Thoracic aorta (tissue), 2 donors: ENCODE measurements around the gene DLX1. TPM values are rescaled to one million over a fixed set of nuclear protein-coding genes. Genes with fewer than 3 reads are reported as not detected.

Source experiments
- ATAC-seq: fragments of 150-250 bp; one replicate; pipeline ENCODE4 v1.8.0; 2017; ENCODE audit warnings: low read depth; ENCODE audit not compliant: insufficient number of reproducible peaks, low FRiP score
- DNase-seq: peaks from one replicate; pipeline ENCODE4 v3.0.0-alpha.2; 2020; ENCODE audit warnings: low spot score
- H3K27ac ChIP-seq, 2 donors: fragments of 200-600 bp; sonication (generic); 1 replicate in 1 of 2; 2 replicates in 1 of 2; pipeline ENCODE4 v1.5.1; 2016; ENCODE audit warnings: mild to moderate bottlenecking in 2 of 2, moderate library complexity in 2 of 2
- H3K27me3 ChIP-seq: fragments of 200-600 bp; sonication (generic); replicated peaks from 2 replicates; pipeline ENCODE4 v1.6.0; 2016; ENCODE audit warnings: mild to moderate bottlenecking; ENCODE audit not compliant: insufficient read depth
- H3K36me3 ChIP-seq: fragments of 200-600 bp; sonication (generic); one replicate; pipeline ENCODE4 v1.5.1; 2016
- H3K4me1 ChIP-seq, 2 donors: fragments of 200-600 bp; sonication (generic); 1 replicate in 1 of 2; 2 replicates in 1 of 2; pipeline versions ENCODE4 v1.5.1 to v1.6.0; 2016; ENCODE audit warnings: low read depth in 2 of 2, mild to moderate bottlenecking in 1 of 2; ENCODE audit not compliant: control insufficient read depth in 1 of 2
- H3K4me3 ChIP-seq: fragments of 200-600 bp; sonication (generic); 2 replicates; pipeline ENCODE4 v1.5.1; 2016; ENCODE audit warnings: mild to moderate bottlenecking
- H3K9me3 ChIP-seq: fragments of 200-600 bp; sonication (generic); 2 replicates; pipeline ENCODE4 v1.5.1; 2016
- CTCF ChIP-seq: fragments of 200-600 bp; sonication (generic); IDR thresholded peaks from one replicate; pipeline ENCODE4 v1.5.1; 2019; ENCODE audit warnings: antibody characterized with exemption
- total RNA-seq, 2 donors: library from RNA; depleted of rRNA; stranded (reverse); fragments of >200 nt; gene quantifications; one replicate each; pipeline versions ENCODE4 v1.1.0 to v1.2.3, GENCODE V29; 2016

Gene DLX1
- total RNA-seq, 2 donors from 2014 or later: 0.68 to 0.92 TPM

GRCh38 chr2:172129404-172129803 is 44.1 kb downstream of the DLX1 start:
- H3K36me3 ChIP-seq: no peaks in the 10 kb centered on the region
- H3K4me1 ChIP-seq: no peaks in the 10 kb centered on the region
- no peak overlapping the region for H3K27ac ChIP-seq
- no peak overlapping the region for H3K4me3 ChIP-seq
- DNase-seq: no peak
- no peaks in the 10 kb centered on the region for H3K27me3 ChIP-seq
- no peak for ATAC-seq
- TF ChIP-seq CTCF: no peak
- no peaks in the 10 kb centered on the region for H3K9me3 ChIP-seq

- Histone ChIP-seq H3K27me3 (no peaks in the 10 kb centered on the region), H3K4me1 (no peaks in the 10 kb centered on the region), H3K27ac (no peak overlapping the region), H3K9me3 (no peaks in the 10 kb centered on the region), H3K36me3 (no peaks in the 10 kb centered on the region), H3K4me3 (no peak overlapping the region)
- DNase-seq (no peak), ATAC-seq (no peak)
- no peak for TF ChIP-seq CTCF
Observed at GRCh38 chr2:172131713-172132555, 46.6 kb downstream of the DLX1 start.

GRCh38 chr2:172134270-172134669 is 49.0 kb downstream of the DLX1 start:
- DNase-seq (no peak), ATAC-seq (no peak)
- Histone ChIP-seq H3K9me3 (no peaks in the 10 kb centered on the region), H3K27me3 (no peaks in the 10 kb centered on the region), H3K36me3 (no peaks in the 10 kb centered on the region), H3K27ac (no peak overlapping the region), H3K4me1 (no peaks in the 10 kb centered on the region), H3K4me3 (no peak overlapping the region)
- no peak for TF ChIP-seq CTCF

- Histone ChIP-seq H3K36me3 (no peaks in the 10 kb centered on the region), H3K4me3 (no peak overlapping the region), H3K9me3 (no peaks in the 10 kb centered on the region), H3K27ac (no peak overlapping the region), H3K27me3 (no peaks in the 10 kb centered on the region), H3K4me1 (no peaks in the 10 kb centered on the region)
- no peak for ATAC-seq
- TF ChIP-seq CTCF: no peak
- DNase-seq: no peak
Observed at GRCh38 chr2:172135446-172135845, 50.1 kb downstream of the DLX1 start.

- ATAC-seq: no peak
- Histone ChIP-seq H3K4me1 (no peaks in the 10 kb centered on the region), H3K4me3 (no peak overlapping the region), H3K36me3 (no peaks in the 10 kb centered on the region), H3K27ac (no peak overlapping the region), H3K27me3 (no peaks in the 10 kb centered on the region), H3K9me3 (no peaks in the 10 kb centered on the region)
- no peak for DNase-seq
- no peak for TF ChIP-seq CTCF
Observed at GRCh38 chr2:172137109-172137508, 51.8 kb downstream of the DLX1 start.
